ENCODE measurements around the gene PARD3.

The PARD3 gene

DNA sequence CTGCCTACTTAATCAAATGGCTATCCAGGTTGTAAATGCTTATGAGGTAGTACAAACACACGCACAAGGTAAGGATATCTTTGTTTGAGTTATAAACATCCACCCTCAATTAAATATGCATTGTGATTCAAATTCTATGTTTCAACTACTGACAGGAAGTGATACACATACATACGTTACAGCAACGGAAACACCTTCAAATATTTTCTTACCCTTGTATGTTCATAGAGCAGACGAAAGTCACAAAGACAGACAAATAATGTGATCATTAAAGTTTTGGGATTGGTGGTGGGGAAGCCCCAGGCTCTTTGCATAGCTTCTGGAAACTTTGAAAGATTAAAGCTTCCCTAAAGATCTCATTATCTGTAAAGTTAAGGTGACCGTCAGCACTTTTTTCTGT, 521.0 kb downstream of the PARD3 start:
- H3K79me2 ChIP-seq (ENCODE audit: insufficient read depth, low read length) = no peaks in the 10 kb centered on the region
- no peaks in the 10 kb centered on the region for H4K20me1 ChIP-seq (ENCODE audit: insufficient read depth, low read length, poor library complexity, severe bottlenecking)
- H2AFZ ChIP-seq (ENCODE audit: low read length) = no peak overlapping the region
- H3F3A ChIP-seq (ENCODE audit: low read depth) = no peaks in the 10 kb centered on the region
- H3K9me3 ChIP-seq (ENCODE audit: insufficient read depth, low read depth, low read length) = no peaks in the 10 kb centered on the region
- H3K27me3 ChIP-seq (ENCODE audit: insufficient read depth, low read length, poor library complexity, severe bottlenecking) = no peaks in the 10 kb centered on the region
- H3K4me3 ChIP-seq (ENCODE audit: low read length, poor library complexity, severe bottlenecking) = no peak overlapping the region
- no peaks in the 10 kb centered on the region for H3K36me3 ChIP-seq (ENCODE audit: insufficient read depth, low read length)
- peak overlapping the region; percentile 59 for H3K4me2 ChIP-seq (ENCODE audit: low read depth, low read length, poor library complexity, severe bottlenecking)
- TF ChIP-seq, protein P1, sequence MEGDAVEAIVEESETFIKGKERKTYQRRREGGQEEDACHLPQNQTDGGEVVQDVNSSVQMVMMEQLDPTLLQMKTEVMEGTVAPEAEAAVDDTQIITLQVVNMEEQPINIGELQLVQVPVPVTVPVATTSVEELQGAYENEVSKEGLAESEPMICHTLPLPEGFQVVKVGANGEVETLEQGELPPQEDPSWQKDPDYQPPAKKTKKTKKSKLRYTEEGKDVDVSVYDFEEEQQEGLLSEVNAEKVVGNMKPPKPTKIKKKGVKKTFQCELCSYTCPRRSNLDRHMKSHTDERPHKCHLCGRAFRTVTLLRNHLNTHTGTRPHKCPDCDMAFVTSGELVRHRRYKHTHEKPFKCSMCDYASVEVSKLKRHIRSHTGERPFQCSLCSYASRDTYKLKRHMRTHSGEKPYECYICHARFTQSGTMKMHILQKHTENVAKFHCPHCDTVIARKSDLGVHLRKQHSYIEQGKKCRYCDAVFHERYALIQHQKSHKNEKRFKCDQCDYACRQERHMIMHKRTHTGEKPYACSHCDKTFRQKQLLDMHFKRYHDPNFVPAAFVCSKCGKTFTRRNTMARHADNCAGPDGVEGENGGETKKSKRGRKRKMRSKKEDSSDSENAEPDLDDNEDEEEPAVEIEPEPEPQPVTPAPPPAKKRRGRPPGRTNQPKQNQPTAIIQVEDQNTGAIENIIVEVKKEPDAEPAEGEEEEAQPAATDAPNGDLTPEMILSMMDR (conservative IDR thresholded peaks at IDR 0.05; ENCODE audit: low read length) = no peak
- no peak for TF ChIP-seq EZH2phosphoT487 (IDR thresholded peaks at IDR 0.05; ENCODE audit: borderline replicate concordance)
- peaks cover 44% of the 10 kb centered on the region for H3K4me1 ChIP-seq (ENCODE audit: insufficient read depth, low read length, poor library complexity, severe bottlenecking)
- H3K9me2 ChIP-seq (replicated peaks; ENCODE audit: low read depth, low read length) = no peaks in the 10 kb centered on the region
- H3K9ac ChIP-seq (ENCODE audit: low read depth, low read length, poor library complexity, severe bottlenecking) = no peak overlapping the region

DNA sequence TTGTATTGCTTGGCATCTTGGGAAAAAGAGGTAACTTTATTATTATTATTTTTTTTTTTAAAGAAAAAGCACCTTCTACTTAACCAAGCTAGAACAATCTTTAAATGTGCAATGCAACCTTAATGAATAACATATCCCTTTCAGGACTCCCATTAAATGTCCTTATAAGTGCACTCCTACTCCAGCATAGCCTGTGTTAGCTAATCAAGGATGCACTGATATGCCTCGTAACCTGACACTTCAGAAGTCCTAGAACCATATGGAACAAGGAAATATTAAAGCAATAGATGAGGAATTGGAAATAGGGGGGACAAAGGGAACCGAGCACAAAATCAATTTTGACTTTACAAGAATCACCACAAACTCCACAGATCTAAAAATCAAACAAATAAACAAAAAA, 522.4 kb downstream of the PARD3 start:
- H3K79me2 ChIP-seq (ENCODE audit: insufficient read depth, low read length) = no peaks in the 10 kb centered on the region
- H3K36me3 ChIP-seq (ENCODE audit: insufficient read depth, low read length) = no peaks in the 10 kb centered on the region
- no peak overlapping the region for H3K9ac ChIP-seq (ENCODE audit: low read depth, low read length, poor library complexity, severe bottlenecking)
- no peaks in the 10 kb centered on the region for H3K27me3 ChIP-seq (ENCODE audit: insufficient read depth, low read length, poor library complexity, severe bottlenecking)
- no peaks in the 10 kb centered on the region for H3K9me3 ChIP-seq (ENCODE audit: insufficient read depth, low read depth, low read length)
- no peak overlapping the region for H3K4me2 ChIP-seq (ENCODE audit: low read depth, low read length, poor library complexity, severe bottlenecking)
- no peaks in the 10 kb centered on the region for H3K9me2 ChIP-seq (replicated peaks; ENCODE audit: low read depth, low read length)
- peaks cover 35% of the 10 kb centered on the region for H3K4me1 ChIP-seq (ENCODE audit: insufficient read depth, low read length, poor library complexity, severe bottlenecking)
- H4K20me1 ChIP-seq (ENCODE audit: insufficient read depth, low read length, poor library complexity, severe bottlenecking) = no peaks in the 10 kb centered on the region
- no peaks in the 10 kb centered on the region for H3F3A ChIP-seq (ENCODE audit: low read depth)
- H3K4me3 ChIP-seq (ENCODE audit: low read length, poor library complexity, severe bottlenecking) = no peak overlapping the region
- TF ChIP-seq, protein P1 (conservative IDR thresholded peaks at IDR 0.05; ENCODE audit: low read length) = no peak
- TF ChIP-seq EZH2phosphoT487 (IDR thresholded peaks at IDR 0.05; ENCODE audit: borderline replicate concordance) = no peak
- H2AFZ ChIP-seq (ENCODE audit: low read length) = no peak overlapping the region

DNA sequence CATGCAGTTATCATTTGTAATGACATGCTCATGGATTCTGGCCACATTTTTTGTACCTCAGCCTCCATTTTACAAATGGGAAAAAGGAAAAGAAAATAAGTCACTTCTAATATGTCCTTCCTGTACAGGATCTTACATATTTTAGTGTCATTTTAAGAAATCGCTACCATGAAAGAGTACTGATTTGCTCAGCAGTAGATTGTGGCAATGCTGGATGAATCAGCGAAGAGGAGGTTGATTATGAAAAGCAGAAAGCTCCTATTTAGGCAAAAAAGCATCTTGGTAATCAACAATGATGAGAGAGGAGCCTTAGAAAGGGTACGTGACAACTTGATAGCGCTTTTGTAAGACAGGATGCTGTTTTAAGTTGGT, 522.9 kb downstream of the PARD3 start:
- no peaks in the 10 kb centered on the region for H3K9me2 ChIP-seq (replicated peaks; ENCODE audit: low read depth, low read length)
- no peak overlapping the region for H3K4me2 ChIP-seq (ENCODE audit: low read depth, low read length, poor library complexity, severe bottlenecking)
- H3F3A ChIP-seq (ENCODE audit: low read depth) = no peaks in the 10 kb centered on the region
- no peak overlapping the region for H3K4me3 ChIP-seq (ENCODE audit: low read length, poor library complexity, severe bottlenecking)
- no peaks in the 10 kb centered on the region for H3K79me2 ChIP-seq (ENCODE audit: insufficient read depth, low read length)
- no peak overlapping the region for H3K9ac ChIP-seq (ENCODE audit: low read depth, low read length, poor library complexity, severe bottlenecking)
- no peak for TF ChIP-seq EZH2phosphoT487 (IDR thresholded peaks at IDR 0.05; ENCODE audit: borderline replicate concordance)
- TF ChIP-seq, protein P1 (conservative IDR thresholded peaks at IDR 0.05; ENCODE audit: low read length) = no peak
- no peaks in the 10 kb centered on the region for H3K9me3 ChIP-seq (ENCODE audit: insufficient read depth, low read depth, low read length)
- H3K36me3 ChIP-seq (ENCODE audit: insufficient read depth, low read length) = no peaks in the 10 kb centered on the region
- H3K4me1 ChIP-seq (ENCODE audit: insufficient read depth, low read length, poor library complexity, severe bottlenecking) = peaks cover 30% of the 10 kb centered on the region
- H2AFZ ChIP-seq (ENCODE audit: low read length) = no peak overlapping the region
- no peaks in the 10 kb centered on the region for H3K27me3 ChIP-seq (ENCODE audit: insufficient read depth, low read length, poor library complexity, severe bottlenecking)
- no peaks in the 10 kb centered on the region for H4K20me1 ChIP-seq (ENCODE audit: insufficient read depth, low read length, poor library complexity, severe bottlenecking)

Measured in Loucy (cell line).